Esophagus squamous epithelium (tissue), 4 donors: ENCODE data around the gene SERPINA6.

Source experiments
- POLR2A ChIP-seq, 4 donors: fragments of 450-650 bp; IDR thresholded peaks; one replicate each; pipeline ENCODE4 v1.6.1; 2017; ENCODE audit warnings: antibody characterized with exemption in 4 of 4, mild to moderate bottlenecking in 4 of 4, moderate library complexity in 3 of 4
- TF ChIP-seq, protein P1 (sequence below), 6 experiments: fragments of 450-650 bp in 4 of 6; fragments of 200-600 bp in 2 of 6; sonication (generic) in 2 of 6; IDR thresholded peaks; one replicate each; pipeline ENCODE4 v1.5.1; 2016 to 2019; ENCODE audit warnings: antibody characterized with exemption in 6 of 6, mild to moderate bottlenecking in 4 of 6, moderate library complexity in 4 of 6

DNA sequence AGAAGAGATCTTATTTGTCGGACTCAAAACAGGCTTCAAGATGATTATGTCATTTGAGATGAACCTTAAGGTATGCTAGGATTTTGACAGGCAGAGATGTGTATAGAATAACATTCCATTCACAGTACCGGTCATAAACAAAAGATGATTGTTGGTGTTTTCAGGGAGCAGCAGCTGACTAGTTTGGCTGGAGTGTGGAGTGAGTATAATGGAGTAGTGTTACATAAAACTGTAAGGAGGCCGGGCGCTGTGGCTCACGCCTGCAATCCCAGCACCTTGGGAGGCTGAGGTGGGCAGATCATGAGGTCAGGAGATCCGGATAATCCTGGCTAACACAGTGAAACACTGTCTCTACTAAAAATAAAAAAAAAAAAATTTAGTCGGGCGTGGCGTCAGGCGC, 54.0 kb downstream of the SERPINA6 start:
- TF ChIP-seq, protein P1, sequence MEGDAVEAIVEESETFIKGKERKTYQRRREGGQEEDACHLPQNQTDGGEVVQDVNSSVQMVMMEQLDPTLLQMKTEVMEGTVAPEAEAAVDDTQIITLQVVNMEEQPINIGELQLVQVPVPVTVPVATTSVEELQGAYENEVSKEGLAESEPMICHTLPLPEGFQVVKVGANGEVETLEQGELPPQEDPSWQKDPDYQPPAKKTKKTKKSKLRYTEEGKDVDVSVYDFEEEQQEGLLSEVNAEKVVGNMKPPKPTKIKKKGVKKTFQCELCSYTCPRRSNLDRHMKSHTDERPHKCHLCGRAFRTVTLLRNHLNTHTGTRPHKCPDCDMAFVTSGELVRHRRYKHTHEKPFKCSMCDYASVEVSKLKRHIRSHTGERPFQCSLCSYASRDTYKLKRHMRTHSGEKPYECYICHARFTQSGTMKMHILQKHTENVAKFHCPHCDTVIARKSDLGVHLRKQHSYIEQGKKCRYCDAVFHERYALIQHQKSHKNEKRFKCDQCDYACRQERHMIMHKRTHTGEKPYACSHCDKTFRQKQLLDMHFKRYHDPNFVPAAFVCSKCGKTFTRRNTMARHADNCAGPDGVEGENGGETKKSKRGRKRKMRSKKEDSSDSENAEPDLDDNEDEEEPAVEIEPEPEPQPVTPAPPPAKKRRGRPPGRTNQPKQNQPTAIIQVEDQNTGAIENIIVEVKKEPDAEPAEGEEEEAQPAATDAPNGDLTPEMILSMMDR (IDR thresholded peaks at IDR 0.05), result no peak
- TF ChIP-seq POLR2A (IDR thresholded peaks at IDR 0.05), result no peak
